Cerebellar nuclear complex (tissue), 1 donor: Measurements from ENCODE around the gene CPNE6.

Experiments used
- DNase-seq, 2 experiments: peaks; one replicate each; lab custom pipeline; 2025; lab: John Stamatoyannopoulos, UW

The CPNE6 gene

DNA sequence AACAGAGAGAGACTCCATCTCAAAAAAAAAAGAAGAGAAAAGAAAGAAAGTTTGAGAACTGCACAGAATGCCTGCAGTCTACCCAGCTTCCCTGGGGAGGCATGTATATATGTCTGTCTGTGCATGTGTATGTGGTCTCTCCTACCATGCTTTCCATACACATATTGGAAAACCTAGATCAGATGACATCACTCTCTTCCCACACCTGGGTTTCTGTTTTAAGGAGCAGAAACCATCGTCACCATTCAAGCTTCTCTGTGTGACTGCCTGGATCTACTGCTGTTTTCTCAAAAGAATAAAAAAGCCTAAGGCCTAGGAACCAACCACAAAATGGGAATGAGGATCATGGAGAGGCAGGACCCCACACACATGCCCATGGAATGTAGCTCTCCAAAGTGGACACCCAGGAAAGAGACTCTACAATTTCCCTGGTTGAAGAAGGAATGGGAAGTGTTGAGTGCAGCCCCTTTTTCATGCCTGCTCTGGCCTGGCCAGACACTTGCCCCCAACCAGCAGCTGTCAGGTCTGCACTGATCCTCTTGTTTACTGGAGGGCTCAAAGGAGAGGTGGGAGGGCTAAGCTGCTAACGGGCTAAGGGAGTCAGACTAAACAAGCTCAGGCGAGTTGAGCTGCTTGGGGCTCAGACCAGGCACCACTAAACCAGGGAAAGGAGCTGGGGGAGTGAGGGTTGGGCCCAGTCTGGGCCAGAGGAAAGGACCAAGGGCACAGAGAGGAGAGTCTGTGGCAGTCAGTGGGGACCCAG lies 15.0 kb downstream of the CPNE6 start:
- DNase-seq = no peak

DNA sequence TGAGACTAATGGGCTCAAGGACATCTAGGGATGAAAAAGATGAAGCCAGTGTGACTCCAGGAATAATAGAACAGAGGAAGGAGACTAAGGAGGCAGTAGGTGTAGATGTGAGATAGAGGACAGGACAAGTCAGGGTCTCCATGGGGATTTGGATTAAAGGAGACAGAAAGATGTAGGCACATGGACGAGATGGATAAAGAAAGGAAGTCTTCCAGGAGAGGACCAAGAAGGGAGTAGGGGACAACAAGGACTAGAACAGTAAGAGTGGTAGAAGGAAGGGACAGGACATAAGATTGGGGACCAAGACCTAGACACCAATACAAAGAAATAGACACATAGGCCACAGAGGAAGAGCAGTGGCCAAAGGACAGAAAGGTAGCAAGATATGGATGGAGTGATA lies 15.6 kb downstream of the CPNE6 start:
- DNase-seq = no peak

DNA sequence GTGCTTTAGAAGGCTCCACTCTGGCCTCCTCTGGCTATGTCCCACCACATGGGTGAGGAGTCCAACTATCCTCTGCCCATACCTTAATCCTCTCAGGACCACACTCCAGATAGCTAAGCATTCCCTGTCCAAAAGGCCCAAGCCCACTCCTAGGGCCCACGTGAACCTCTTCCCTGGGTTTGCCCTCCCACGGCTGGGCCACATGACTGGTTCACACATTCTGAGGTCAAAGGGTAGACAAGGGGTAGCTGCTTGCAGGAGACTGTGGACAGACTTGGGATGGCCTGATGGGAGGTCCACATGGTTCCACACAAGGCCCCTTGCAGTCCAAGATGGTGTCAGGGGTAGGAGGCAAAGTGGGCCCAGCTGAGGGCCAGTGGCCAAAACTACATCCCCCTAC lies 16.7 kb downstream of the CPNE6 start:
- no peak for DNase-seq

DNA sequence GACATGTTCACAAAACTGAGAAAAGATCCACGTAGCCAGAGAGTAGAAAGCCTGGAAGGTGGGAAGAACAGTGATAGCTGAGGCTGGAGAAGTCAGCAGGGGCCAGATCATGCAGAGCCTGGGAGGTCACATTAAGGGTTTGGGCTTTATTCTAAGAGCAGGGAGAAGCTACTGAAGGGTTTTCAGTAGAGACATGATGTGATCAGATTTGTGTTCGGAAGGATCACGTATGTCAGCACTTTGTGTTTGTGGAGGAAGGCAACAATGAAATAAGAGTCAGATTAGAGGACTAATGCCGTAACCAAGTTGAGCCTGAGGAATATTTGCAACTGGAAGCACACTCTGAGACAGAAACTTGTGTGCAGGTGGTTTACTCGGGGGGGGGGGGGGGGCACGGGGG lies 18.5 kb downstream of the CPNE6 start:
- no peak for DNase-seq

DNA sequence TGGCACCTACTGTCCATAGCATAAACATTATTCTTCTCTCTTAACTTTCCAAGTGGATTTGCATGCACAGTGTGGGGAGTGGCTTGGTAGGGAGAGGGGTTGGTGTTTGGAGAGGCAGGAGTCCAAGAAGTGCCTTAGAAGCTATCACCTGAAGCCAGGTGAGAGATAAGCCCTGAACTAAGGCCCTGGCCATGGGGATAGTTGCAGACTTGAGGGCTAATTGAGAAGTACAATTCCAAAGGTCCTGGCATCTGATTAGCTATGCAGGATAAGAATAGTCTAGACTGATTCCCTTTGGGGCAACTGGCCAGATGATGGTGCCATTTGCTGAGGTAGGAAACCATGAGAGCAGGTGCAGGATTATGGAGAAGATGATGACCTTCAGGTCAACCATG lies 20.7 kb downstream of the CPNE6 start:
- DNase-seq = no peak

DNA sequence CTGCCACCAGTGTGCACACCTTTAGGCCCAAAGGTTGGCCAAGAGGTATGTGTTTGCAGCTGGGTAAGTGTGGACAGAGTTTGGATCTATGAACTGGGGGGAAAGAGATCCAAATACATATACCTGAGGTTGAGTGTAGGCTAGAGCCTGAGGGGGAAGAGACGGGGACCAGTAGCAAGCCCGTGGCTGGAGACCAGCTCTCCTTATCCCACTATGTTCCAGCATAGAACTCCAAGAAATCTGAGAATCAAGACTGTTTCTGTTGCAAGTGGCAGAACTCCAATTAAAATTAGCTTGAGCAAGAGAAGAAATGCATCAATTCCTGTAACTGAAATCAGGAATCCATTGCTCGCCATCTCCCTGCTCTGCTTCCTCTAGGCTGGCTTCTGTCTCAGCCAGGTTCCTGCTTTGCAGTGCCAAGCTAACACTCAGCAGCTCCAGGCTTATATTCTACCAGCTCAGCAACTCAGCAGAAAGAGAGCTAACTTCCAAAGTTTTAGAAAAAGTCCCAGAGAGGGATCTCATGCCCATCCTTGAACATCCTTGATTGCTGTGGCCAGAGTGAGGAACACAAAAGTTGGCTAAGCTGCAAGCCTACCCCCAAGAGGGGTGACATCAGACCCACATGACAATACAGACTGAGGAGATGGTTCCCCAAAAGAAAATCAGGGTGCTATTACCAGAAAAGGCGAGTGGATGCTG lies 21.3 kb downstream of the CPNE6 start:
- DNase-seq = no peak

DNA sequence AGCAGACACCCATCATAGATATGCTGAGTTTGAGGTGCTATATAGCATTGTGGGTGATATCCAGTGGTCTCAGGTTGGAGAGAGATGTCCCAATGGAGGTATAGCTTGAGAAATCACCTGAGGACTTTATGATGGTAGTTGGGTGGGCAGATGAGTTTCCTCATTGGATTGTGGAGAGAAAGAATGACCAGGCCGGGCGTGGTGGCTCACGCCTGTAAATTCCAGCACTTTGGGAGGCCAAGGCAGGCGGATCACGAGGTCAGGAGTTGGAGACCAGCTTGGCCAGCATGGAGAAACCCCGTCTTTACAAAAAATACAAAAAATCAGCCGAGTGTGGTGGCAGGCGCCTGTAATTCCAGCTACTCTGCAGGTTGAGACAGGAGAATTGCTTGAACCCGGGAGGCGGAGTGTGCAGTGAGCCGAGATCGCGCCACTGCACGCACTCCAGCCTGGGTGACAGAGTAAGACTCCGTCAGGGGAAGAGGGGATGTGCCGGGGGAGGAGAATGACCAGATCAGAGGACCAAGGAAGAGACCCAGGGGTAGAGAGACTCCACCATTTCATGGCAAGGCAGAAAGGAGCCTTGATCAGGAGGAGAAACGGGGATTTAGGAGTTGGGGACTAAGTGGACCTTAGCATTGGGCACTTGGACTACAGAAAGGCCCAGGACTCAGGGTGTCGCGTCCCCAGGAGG lies 22.0 kb downstream of the CPNE6 start:
- DNase-seq = no peak

DNA sequence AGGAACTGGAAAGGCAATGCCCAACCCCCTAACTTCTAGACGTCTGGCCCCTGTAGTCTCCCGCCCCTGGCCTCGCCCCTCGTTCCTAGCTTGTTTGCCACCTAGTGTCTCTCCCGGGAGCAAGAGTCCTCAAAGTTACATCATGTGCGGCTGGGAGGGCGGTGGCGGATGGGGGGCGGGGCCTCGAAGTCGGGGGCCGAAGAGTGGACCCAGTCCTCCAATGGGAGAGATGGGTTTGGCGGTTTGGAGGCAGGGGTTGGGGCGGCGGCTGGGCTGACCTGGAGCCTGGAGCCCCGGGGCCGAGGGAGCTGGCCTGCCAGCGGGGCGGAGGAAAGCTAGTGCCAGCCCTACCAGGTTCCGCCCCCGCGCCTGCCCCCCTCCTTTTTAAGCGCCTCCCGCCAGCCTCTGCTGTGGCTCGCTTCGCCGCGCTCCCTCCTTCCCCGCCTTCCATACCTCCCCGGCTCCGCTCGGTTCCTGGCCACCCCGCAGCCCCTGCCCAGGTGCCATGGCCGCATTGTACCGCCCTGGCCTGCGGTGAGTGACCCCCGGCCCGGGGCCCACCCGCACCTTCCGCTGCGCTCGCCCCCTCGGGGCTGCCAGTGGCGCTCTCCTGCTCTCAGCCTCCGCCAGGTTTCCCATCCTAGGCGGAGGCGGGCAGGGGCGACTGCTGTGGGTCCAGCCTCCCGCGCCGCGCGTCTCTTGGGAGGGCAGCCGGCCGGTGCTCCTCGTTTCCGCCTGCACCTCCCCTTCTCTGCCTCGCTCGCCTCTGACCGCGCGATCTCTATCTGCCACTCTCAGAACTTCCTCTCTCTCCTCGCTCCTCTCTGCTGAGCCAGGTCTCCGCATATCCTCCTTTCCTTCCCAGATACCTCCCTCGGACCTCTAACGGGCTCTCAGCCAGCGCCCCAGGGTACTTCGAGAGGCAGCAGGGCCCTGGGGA lies 22.8 kb downstream of the CPNE6 start, which contains the start of gene PCK2:
Gene PCK2 (plus strand): TSS at position 411 of the 940 bp plus-strand sequence. CDS start 95 bp downstream, at position 506.
- DNase-seq = peak in 1 of 2 experiments; percentile 48

DNA sequence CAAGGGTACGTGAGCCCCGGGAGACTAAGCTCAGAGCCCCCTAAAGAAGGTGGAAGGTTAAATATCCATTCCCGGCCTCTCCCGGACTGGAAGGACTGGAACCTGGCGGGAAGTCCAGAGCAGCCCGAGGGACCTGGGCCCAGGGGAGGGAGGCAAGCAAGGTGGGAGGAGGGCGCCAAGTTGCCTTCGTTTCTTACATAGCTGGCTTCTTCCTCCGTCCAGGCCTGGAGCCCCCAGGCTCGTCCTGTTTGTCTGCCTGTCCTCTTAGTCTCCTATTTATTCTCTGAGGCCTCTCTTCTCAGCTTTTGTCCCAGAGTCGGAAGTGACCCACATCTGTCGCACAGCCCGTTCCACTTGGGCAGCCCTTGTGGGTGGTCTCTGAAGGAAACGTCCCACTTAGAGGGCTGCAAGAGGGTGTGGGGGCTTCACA lies 23.5 kb downstream of the CPNE6 start:
- no peak for DNase-seq

DNA sequence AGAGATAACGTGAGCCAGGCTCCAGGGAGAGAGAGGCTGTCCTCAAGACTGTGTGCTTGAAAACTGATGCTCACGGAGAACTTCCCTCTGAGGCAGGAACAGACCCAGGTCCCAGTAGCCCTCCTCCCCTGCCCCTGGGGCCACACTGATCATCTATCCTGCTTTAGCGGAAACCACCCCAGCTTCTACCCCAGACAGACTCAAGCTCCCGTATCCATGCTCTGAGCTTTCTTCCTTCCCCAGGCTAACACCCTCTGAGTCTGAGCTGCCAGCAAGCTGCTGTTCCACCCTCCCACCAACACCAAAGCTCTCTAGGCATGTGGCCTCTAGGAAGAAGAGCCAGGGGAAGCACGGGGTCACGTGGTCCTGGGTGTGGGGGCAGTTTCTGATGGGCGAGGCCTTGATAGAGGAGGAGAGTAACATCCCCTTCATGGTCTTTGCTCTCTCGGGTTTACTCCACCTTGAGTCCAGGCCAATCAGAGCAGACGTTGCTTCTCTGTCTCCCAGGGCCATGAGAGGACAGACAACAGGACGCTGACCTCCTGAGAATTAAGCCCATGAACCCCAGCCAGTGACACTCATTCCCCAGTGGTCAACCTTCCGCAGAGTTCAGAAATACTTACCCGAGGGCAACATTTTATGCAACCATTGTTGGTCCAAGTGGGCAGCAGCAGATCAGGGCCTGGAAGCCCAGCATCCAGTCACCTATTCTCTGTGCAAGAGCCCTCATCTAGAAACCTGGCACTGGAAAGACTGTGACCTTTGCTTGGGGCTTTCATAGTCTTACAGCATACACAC lies 24.1 kb downstream of the CPNE6 start:
- no peak for DNase-seq

DNA sequence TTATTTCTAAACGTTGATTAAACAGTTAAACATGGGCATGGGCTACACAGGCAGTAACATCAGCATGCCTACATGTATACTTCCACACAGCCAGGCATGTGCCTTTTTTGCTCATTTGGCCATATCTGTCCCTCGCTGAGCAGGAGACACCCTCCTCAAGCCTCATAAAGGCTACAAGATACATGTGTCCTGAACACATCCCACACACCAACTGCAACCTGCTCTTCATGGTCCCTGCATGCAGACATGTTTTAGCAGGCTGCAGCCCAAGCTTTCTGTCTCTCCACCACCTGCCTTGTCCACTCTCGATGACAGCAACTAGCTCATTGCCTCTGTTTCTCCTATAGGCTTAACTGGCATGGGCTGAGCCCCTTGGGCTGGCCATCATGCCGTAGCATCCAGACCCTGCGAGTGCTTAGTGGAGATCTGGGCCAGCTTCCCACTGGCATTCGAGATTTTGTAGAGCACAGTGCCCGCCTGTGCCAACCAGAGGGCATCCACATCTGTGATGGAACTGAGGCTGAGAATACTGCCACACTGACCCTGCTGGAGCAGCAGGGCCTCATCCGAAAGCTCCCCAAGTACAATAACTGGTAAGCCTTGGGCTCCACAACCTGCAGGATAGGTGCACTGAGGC lies 25.3 kb downstream of the CPNE6 start:
- DNase-seq = no peak

DNA sequence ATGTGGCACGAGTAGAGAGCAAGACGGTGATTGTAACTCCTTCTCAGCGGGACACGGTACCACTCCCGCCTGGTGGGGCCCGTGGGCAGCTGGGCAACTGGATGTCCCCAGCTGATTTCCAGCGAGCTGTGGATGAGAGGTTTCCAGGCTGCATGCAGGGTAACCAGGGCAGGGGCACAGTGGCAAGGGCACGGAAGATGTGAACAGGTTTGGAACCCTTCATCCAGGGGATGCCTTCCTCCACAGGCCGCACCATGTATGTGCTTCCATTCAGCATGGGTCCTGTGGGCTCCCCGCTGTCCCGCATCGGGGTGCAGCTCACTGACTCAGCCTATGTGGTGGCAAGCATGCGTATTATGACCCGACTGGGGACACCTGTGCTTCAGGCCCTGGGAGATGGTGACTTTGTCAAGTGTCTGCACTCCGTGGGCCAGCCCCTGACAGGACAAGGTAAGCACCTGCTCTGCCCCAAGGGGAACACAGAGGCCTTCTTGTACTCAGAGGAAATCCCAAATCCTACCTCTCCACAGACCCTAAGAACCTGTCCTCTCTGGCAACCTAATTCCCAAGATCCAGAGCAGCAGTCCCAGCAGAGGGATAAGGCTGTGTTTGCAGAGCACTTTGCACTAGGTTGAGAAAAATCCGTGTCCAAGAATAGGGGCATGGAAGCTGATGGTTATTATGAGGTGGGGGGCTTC lies 27.0 kb downstream of the CPNE6 start:
- DNase-seq = no peak

DNA sequence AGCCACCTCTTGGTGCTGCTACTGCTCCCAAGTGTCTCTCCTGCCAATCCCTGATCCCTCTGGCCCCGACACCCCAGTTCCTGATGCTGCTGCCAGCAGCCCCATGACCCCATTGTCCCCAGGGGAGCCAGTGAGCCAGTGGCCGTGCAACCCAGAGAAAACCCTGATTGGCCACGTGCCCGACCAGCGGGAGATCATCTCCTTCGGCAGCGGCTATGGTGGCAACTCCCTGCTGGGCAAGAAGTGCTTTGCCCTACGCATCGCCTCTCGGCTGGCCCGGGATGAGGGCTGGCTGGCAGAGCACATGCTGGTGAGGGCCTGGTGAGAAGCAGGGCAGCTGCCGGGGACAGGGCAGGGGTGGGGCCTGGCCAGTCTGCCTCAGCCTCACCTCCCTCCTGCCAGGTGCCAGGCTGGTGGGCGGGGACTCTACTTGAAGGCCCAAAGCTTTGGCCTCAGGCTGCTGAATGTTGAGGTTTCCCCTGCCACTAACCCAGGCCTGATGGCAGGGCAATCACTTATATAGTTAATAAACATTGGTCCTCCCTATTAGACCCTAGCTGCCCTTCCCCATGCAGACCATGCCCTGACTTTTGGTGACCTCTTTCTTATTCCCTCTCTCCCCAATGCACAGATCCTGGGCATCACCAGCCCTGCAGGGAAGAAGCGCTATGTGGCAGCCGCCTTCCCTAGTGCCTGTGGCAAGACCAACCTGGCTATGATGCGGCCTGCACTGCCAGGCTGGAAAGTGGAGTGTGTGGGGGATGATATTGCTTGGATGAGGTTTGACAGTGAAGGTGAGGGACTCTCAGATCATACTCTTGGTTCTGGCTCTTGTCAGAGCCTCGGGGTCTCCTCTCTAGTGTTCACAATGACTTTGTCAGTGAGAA lies 27.8 kb downstream of the CPNE6 start:
- no peak for DNase-seq

DNA sequence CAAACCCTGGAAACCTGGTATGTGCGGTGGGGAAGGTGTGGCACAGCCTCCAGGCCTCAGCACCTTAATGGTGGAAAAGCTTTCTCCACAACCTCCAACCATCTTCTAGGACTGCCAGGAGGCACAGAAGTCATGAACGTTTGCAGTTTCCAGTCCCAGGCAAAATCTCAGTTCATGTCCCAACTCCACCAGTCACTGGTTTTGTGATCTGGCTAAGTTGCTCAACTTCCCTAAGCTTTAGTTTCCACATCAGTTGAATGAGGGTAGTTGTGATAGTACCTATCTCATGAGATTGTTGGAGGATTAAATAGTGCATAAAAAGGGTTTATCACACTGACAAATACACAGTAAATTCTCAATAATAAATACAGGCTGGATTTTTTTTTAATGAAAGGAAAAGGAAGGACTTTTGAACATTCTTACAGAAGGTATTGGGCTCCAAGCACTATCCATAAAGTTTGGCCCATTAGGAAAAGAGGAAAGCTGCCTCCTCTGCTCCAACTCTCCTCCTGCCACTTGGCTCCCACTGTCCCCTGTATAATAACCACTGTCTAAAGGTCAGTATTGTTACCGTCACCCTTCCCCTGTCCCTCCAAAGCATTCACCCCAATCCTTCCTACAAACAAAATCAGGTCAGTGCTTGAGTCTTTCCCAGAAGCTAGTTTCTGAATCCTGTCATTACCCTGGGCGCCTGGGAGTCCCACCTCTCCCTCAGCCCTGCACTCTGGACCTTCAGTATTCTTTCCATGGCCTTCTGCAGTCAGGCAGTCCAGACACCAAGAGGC lies 29.0 kb downstream of the CPNE6 start:
- DNase-seq = no peak

DNA sequence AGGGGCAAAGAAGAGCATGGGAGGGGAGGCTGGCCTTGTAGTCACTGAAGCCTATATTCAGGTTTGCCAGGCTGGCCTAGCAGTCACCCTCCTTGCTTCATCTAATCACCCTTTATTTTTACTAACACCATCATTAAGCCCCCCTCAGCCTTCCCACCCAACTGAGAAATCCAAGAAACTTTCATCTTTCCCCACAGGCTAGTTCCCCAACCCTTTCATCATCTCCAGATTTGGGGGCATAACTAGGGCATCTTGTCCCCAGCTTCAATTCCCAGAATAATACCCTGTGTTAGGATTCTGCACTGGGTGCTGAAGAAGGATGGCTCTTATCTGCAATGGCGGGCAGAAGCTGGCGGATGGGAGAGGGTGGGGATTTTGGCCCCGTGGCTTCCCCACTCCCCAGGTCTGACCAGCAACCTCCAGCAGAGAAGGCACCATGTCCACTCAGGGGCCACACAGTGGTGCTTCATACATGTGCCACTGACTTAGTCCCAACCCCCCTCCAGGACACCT lies 29.7 kb downstream of the CPNE6 start:
- no peak for DNase-seq

DNA sequence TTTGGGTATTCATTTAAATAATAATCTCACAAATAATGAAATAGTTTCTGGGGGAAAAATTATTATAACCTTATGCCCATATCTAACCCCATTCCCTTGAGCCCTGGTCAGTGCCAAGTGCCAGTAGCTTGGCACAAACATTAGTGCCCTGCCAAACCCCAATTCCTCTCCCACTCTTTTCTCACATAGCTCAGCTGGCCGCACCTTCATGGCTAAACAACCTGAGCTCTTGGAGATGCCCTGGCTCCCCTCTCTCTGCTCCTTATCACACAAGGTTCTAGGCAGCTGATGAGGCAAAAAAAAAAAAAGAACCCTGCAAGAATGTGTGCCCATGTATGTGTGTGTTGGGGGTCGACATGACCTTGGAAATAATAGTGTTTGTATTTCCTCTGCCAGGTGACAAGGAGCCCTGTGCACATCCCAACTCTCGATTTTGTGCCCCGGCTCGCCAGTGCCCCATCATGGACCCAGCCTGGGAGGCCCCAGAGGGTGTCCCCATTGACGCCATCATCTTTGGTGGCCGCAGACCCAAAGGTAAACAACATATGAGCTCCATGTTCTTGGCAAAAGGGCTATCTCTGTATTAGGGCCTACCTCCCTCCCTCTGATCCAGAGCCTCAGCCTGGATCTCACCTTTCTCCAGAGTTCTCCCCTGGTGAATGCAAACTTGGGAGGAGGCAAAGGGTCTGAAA lies 31.1 kb downstream of the CPNE6 start:
- no peak for DNase-seq

DNA sequence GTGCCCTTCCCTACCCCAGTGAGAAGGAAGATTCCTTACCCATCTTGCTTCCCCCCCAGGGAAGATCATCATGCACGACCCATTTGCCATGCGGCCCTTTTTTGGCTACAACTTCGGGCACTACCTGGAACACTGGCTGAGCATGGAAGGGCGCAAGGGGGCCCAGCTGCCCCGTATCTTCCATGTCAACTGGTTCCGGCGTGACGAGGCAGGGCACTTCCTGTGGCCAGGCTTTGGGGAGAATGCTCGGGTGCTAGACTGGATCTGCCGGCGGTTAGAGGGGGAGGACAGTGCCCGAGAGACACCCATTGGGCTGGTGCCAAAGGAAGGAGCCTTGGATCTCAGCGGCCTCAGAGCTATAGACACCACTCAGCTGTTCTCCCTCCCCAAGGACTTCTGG lies 32.1 kb downstream of the CPNE6 start:
- no peak for DNase-seq
